Measurements from ENCODE around the gene RNASEL.

RNASEL gene

GRCh38 chr1:182633657-182634281 lies 44.7 kb upstream of the RNASEL start (continued):
- no peak for TF ChIP-seq ZNF530 (tag by site-specific recombination; IDR thresholded peaks at IDR 0.05; ENCODE audit: low read depth)
- peak; percentile 42; the same call in 1 of the 2 replicates for TF ChIP-seq ZNF488 (tag by site-specific recombination; IDR thresholded peaks at IDR 0.05)
- TF ChIP-seq ZNF362 (tag by site-specific recombination; IDR thresholded peaks at IDR 0.05): no peak
- peak; percentile 93 for TF ChIP-seq GLIS1 (tag by site-specific recombination; IDR thresholded peaks at IDR 0.05)
- 0 out of 2 replicates have a peak, but pooled peaks have one; percentile 17 for TF ChIP-seq ZNF660 (tag by site-specific recombination; IDR thresholded peaks at IDR 0.05)
- TF ChIP-seq ZNF169 (tag by site-specific recombination; IDR thresholded peaks at IDR 0.05): no peak
- TF ChIP-seq ZNF580 (tag by site-specific recombination; IDR thresholded peaks at IDR 0.05): 0 out of 2 replicates have a peak, but pooled peaks have one; percentile 10
- peak; percentile 56 for TF ChIP-seq IKZF3 (tag by site-specific recombination; IDR thresholded peaks at IDR 0.05)
- peak; percentile 58 for TF ChIP-seq OSR2 (tag by site-specific recombination; IDR thresholded peaks at IDR 0.05)
- TF ChIP-seq PRDM10 (tag by site-specific recombination; IDR thresholded peaks at IDR 0.05): peak; percentile 54; the same call in 1 of the 2 replicates
- TF ChIP-seq ZBTB17 (tag by site-specific recombination; IDR thresholded peaks at IDR 0.05): peak; percentile 65
- TF ChIP-seq ZNF48 (tag by site-specific recombination; IDR thresholded peaks at IDR 0.05): no peak

- Histone ChIP-seq H3K27ac (ENCODE audit: extremely low read depth, low read depth, low read length) (0 out of 2 replicates have a peak overlapping the region, but pooled peaks have one; percentile 4), H3K4me3 (ENCODE audit: low read depth, low read length) (no peak overlapping the region), H3K9me3 (ENCODE audit: control insufficient read depth, insufficient read depth, low read depth, low read length) (no peaks in the 10 kb centered on the region), H3K36me3 (ENCODE audit: control insufficient read depth in 2 of 2, insufficient read depth in 1 of 2, low read length in 2 of 2) (no peaks in the 10 kb centered on the region), H3K4me1 (ENCODE audit: control insufficient read depth, insufficient read depth, low read length) (no peaks in the 10 kb centered on the region; the same call in 1 of the 2 replicates)
- CTCF ChIA-PET: interaction anchor here (0.6 to 1.1 kb wide), 3 partner anchors 13 to 38 kb away, joined by 3 read pairs; no protein-coding TSS in a partner anchor
- POLR2A ChIA-PET: no interaction called here
- TF ChIP-seq GLI4 (tag by site-specific recombination; IDR thresholded peaks at IDR 0.05): no peak
- no peak for TF ChIP-seq SP2 (tag by site-specific recombination; IDR thresholded peaks at IDR 0.05)
- TF ChIP-seq ZNF155 (tag by site-specific recombination; IDR thresholded peaks at IDR 0.05): no peak
- TF ChIP-seq ZSCAN18 (tag by site-specific recombination; IDR thresholded peaks at IDR 0.05): no peak
- no peak for TF ChIP-seq ZSCAN4 (tag by site-specific recombination; IDR thresholded peaks at IDR 0.05)
- TF ChIP-seq ZNF398 (tag by site-specific recombination; IDR thresholded peaks at IDR 0.05): no peak
- TF ChIP-seq CTCF (tag by site-specific recombination; IDR thresholded peaks at IDR 0.05): no peak
- TF ChIP-seq ZNF639 (tag by site-specific recombination; IDR thresholded peaks at IDR 0.05): no peak
- no peak for TF ChIP-seq ZNF350 (tag by site-specific recombination; IDR thresholded peaks at IDR 0.05)
- no peak for TF ChIP-seq ZNF391 (tag by site-specific recombination; IDR thresholded peaks at IDR 0.05; ENCODE audit: borderline replicate concordance, low read depth)
Measured at GRCh38 chr1:182633031-182633430, 44.0 kb upstream of the RNASEL start.

Data from HEK293 (cell line).